Renal cortex interstitium (tissue), 11 donors: ENCODE measurements around the gene SMC1B. TPM values are rescaled to one million over a fixed set of nuclear protein-coding genes. Genes with fewer than 3 reads are reported as not detected.
"Not testable (repeated sequence)": the region's sequence is repeated elsewhere in the genome, so short reads cannot be mapped to it uniquely, and the experiment has no call there.

Experiments
- DNase-seq, 11 donors: peaks; one replicate each; pipeline ENCODE4 v3.0.0-alpha.2; 2013; ENCODE audit warnings: low read depth in 9 of 11, low spot score in 4 of 11; ENCODE audit errors: extremely low read depth in 1 of 11
- polyA plus RNA-seq, 3 donors: library from polyadenylated mRNA; unstranded; fragments of 120-200 nt; gene quantifications; one replicate each; pipeline ENCODE4 v1.2.1, GENCODE V29; 2013; ENCODE audit not compliant: insufficient read length in 3 of 3

Gene SMC1B
- polyA plus RNA-seq, 3 donors, result 0.13 to 0.32 (median 0.20) TPM

GRCh38 chr22:45310977-45311531, 102.3 kb downstream of the SMC1B start:
- no peak for DNase-seq

GRCh38 chr22:45310331-45310976, 102.9 kb downstream of the SMC1B start:
- no peak for DNase-seq

- DNase-seq, result peak; percentile 74 to 97 (median 87)
These were observed 103.8 kb downstream of the SMC1B start, which contains the start of gene FAM118A for GRCh38 chr22:45309422-45310227. TSS of gene FAM118A (plus strand) at chr22:45309934. CDS start at chr22:45322380, 12,446 bp downstream.

- DNase-seq, result no peak
These were observed 104.4 kb downstream of the SMC1B start for GRCh38 chr22:45308957-45309421.

- DNase-seq, result no peak
These were observed 104.9 kb downstream of the SMC1B start for GRCh38 chr22:45308391-45308956.

- DNase-seq, result no peak
These were observed 107.3 kb downstream of the SMC1B start for GRCh38 chr22:45306139-45306538.

GRCh38 chr22:45305456-45306075, 107.8 kb downstream of the SMC1B start:
- DNase-seq, result no peak

GRCh38 chr22:45304971-45305370, 108.4 kb downstream of the SMC1B start:
- no peak for DNase-seq

- no peak for DNase-seq
These were observed 110.2 kb downstream of the SMC1B start for GRCh38 chr22:45303181-45303580.

GRCh38 chr22:45302751-45303150, 110.6 kb downstream of the SMC1B start:
- DNase-seq, result no peak

- no peak for DNase-seq
These were observed 114.4 kb downstream of the SMC1B start for GRCh38 chr22:45298934-45299505.

GRCh38 chr22:45296628-45297297, 116.6 kb downstream of the SMC1B start:
- no peak for DNase-seq

GRCh38 chr22:45295492-45295891, 117.9 kb downstream of the SMC1B start:
- DNase-seq, result no peak

GRCh38 chr22:45295004-45295403, 118.4 kb downstream of the SMC1B start:
- DNase-seq, result not testable (repeated sequence)

Other genes with a start within 250 kb of the SMC1B start
- 10 to 100 TPM; 52.0 to 60.3 (median 55.6) TPM for gene NUP50, start 249.7 kb downstream of the SMC1B start, polyA plus RNA-seq
- gene KIAA0930, start 172.7 kb downstream of the SMC1B start, polyA plus RNA-seq, result 10 to 100 TPM; 20.3 to 30.6 (median 23.4) TPM
- 1 to 10 TPM in 1 of 3 donors, under 1 TPM in 2; 0.65 to 1.3 (median 0.95) TPM for gene UPK3A, start 128.7 kb downstream of the SMC1B start, polyA plus RNA-seq
- gene FAM118A, start 103.7 kb downstream of the SMC1B start, polyA plus RNA-seq, result 10 to 100 TPM; 19.2 to 84.7 (median 35.0) TPM
- gene RIBC2, start 94 bp upstream of the SMC1B start, polyA plus RNA-seq, result 1 to 10 TPM; 7.2 to 7.7 (median 7.3) TPM
- gene FBLN1, start 89.3 kb upstream of the SMC1B start, polyA plus RNA-seq, result 100 to 1,000 TPM in 1 of 3 donors, 10 to 100 TPM in 2; 92.0 to 152 (median 95.5) TPM